H1 (cell line): ENCODE measurements around the gene TMEM236. TPM values are rescaled to one million over a fixed set of nuclear protein-coding genes. Genes with fewer than 3 reads are reported as not detected.

ENCODE experiments used
- CTCF ChIA-PET: fragments of 300-600 bp; sonication (Branson Sonifier 250); formaldehyde crosslinking; loops from one replicate; lab custom pipeline; 2021; ENCODE audit not compliant: partially characterized antibody; lab: Charles Lee
- POLR2A ChIA-PET: fragments of 300-600 bp; sonication (Branson Sonifier 250); formaldehyde crosslinking; loops from one replicate; lab custom pipeline; 2021; ENCODE audit warnings: inconsistent platforms; ENCODE audit not compliant: partially characterized antibody; lab: Charles Lee
- DNase-seq, 2 experiments: peaks; one replicate each; pipeline versions ENCODE4 v3.0.0 to v3.0.0-alpha.2; 2010 to 2022; ENCODE audit warnings: low spot score in 2 of 2, low read depth in 1 of 2, mixed read lengths in 1 of 2
- FAIRE-seq: peaks from 2 replicates; lab custom pipeline; 2011; peaks lifted over from hg19 to GRCh38; lab: Jason Lieb, UNC
- H2AFZ ChIP-seq: 2 replicates; pipeline ENCODE4 v1.8.1; 2012; ENCODE audit warnings: low read length, inconsistent platforms
- H2AK5ac ChIP-seq: 2 replicates; pipeline ENCODE4 v1.6.1; 2013; ENCODE audit warnings: low read depth, low read length
- H2BK120ac ChIP-seq: replicated peaks from 2 replicates; pipeline ENCODE3; 2013; ENCODE audit warnings: low read depth, low read length, inconsistent platforms
- H2BK12ac ChIP-seq: 2 replicates; pipeline ENCODE4 v1.6.1; 2013; ENCODE audit warnings: low read depth, low read length
- H2BK15ac ChIP-seq: 2 replicates; pipeline ENCODE4 v1.6.1; 2013; ENCODE audit warnings: low read length
- H2BK20ac ChIP-seq: 2 replicates; pipeline ENCODE4 v1.6.1; 2013; ENCODE audit warnings: low read length
- H2BK5ac ChIP-seq: 2 replicates; pipeline ENCODE4 v1.6.1; 2013; ENCODE audit warnings: low read depth, low read length
- H3K14ac ChIP-seq: 2 replicates; pipeline ENCODE4 v1.6.1; 2013; ENCODE audit warnings: inconsistent platforms; ENCODE audit not compliant: insufficient read length
- H3K18ac ChIP-seq: 2 replicates; pipeline ENCODE4 v1.6.1; 2013; ENCODE audit warnings: low read length; ENCODE audit errors: extremely low read depth
- H3K23ac ChIP-seq: 2 replicates; pipeline ENCODE4 v1.6.1; 2013; ENCODE audit warnings: inconsistent platforms; ENCODE audit not compliant: insufficient read length
- H3K23me2 ChIP-seq: 2 replicates; pipeline ENCODE4 v1.6.1; 2013; ENCODE audit warnings: low read depth, low read length
- H3K27ac ChIP-seq: 2 replicates; pipeline ENCODE4 v1.6.1; 2011; ENCODE audit warnings: low read depth, low read length, inconsistent platforms
- H3K27me3 ChIP-seq, 4 experiments: replicated peaks in 1 of 4; 1 replicate in 1 of 4; 2 replicates in 3 of 4; pipeline versions ENCODE4 v1.6.1 to v1.8.1; 2011 to 2013; ENCODE audit warnings: low read length in 3 of 4, mild to moderate bottlenecking in 3 of 4, inconsistent platforms in 2 of 4, mixed read lengths in 2 of 4, moderate library complexity in 1 of 4; ENCODE audit not compliant: control insufficient read depth in 3 of 4, insufficient read depth in 3 of 4; ENCODE audit errors: extremely low read depth in 1 of 4
- H3K36me3 ChIP-seq, 4 experiments: 2 replicates each; pipeline versions ENCODE4 v1.6.1 to v1.8.1; 2011 to 2013; ENCODE audit warnings: mild to moderate bottlenecking in 4 of 4, low read length in 3 of 4, moderate library complexity in 2 of 4, control low read depth in 1 of 4, inconsistent platforms in 1 of 4; ENCODE audit not compliant: insufficient read depth in 4 of 4, control insufficient read depth in 2 of 4
- H3K4ac ChIP-seq: replicated peaks from 2 replicates; pipeline ENCODE3; 2013; ENCODE audit warnings: low read length, low read depth, mixed read lengths, inconsistent platforms; ENCODE audit not compliant: insufficient read length
- H3K4me1 ChIP-seq, 4 experiments: replicated peaks in 1 of 4; 1 replicate in 1 of 4; 2 replicates in 3 of 4; pipeline versions ENCODE4 v1.6.1 to v1.8.1; 2011 to 2013; ENCODE audit warnings: low read length in 3 of 4, inconsistent platforms in 2 of 4, mixed read lengths in 1 of 4; ENCODE audit not compliant: insufficient read depth in 4 of 4, control insufficient read depth in 3 of 4
- H3K4me2 ChIP-seq, 2 experiments: 2 replicates each; pipeline versions ENCODE4 v1.6.1 to v1.8.1; 2011 to 2013; ENCODE audit warnings: low read depth in 2 of 2, low read length in 2 of 2, control low read depth in 1 of 2, inconsistent platforms in 1 of 2, mild to moderate bottlenecking in 1 of 2; ENCODE audit not compliant: insufficient read depth in 1 of 2
- H3K4me3 ChIP-seq, 4 experiments: fragments of 200-600, 300-600 bp in 1 of 4; sonication (generic), shearing (Covaris generic), sonication (Bioruptor Twin) in 1 of 4; 2 replicates each; pipeline versions ENCODE4 v1.5.1 to v1.8.1; 2011 to 2016; ENCODE audit warnings: low read length in 4 of 4, low read depth in 3 of 4, control low read depth in 2 of 4, inconsistent platforms in 2 of 4, mild to moderate bottlenecking in 2 of 4, mixed read lengths in 1 of 4, moderate library complexity in 1 of 4; ENCODE audit not compliant: insufficient read depth in 2 of 4; ENCODE audit errors: extremely low read depth in 1 of 4
- H3K56ac ChIP-seq: replicated peaks from 2 replicates; pipeline ENCODE3; 2013; ENCODE audit warnings: low read depth, mild to moderate bottlenecking, mixed read lengths, low read length, inconsistent platforms; ENCODE audit not compliant: insufficient read length
- H3K79me1 ChIP-seq: 2 replicates; pipeline ENCODE4 v1.6.1; 2013; ENCODE audit warnings: low read depth, low read length, control low read depth
- H3K79me2 ChIP-seq, 2 experiments: 2 replicates each; pipeline versions ENCODE4 v1.6.1 to v1.8.1; 2012 to 2013; ENCODE audit warnings: low read length in 2 of 2, mild to moderate bottlenecking in 2 of 2, inconsistent platforms in 1 of 2; ENCODE audit not compliant: insufficient read depth in 2 of 2, control insufficient read depth in 1 of 2
- H3K9ac ChIP-seq, 4 experiments: replicated peaks in 1 of 4; 1 replicate in 1 of 4; 2 replicates in 3 of 4; pipeline versions ENCODE4 v1.6.1 to v1.8.1; 2011 to 2013; ENCODE audit warnings: low read depth in 3 of 4, low read length in 3 of 4, control low read depth in 2 of 4, mild to moderate bottlenecking in 2 of 4, moderate library complexity in 2 of 4, inconsistent platforms in 1 of 4; ENCODE audit errors: extremely low read depth in 1 of 4
- H3K9me3 ChIP-seq, 2 experiments: 2 replicates each; pipeline versions ENCODE4 v1.6.1 to v1.8.1; 2012 to 2013; ENCODE audit warnings: mild to moderate bottlenecking in 2 of 2, moderate library complexity in 2 of 2, control low read depth in 1 of 2, inconsistent platforms in 1 of 2, low read depth in 1 of 2, low read length in 1 of 2, mixed read lengths in 1 of 2; ENCODE audit not compliant: insufficient read depth in 2 of 2
- H4K20me1 ChIP-seq, 2 experiments: replicated peaks in 1 of 2; 2 replicates each; pipeline versions ENCODE3 to v1.8.1; 2011 to 2013; ENCODE audit warnings: inconsistent platforms in 2 of 2, low read length in 2 of 2, mild to moderate bottlenecking in 1 of 2; ENCODE audit not compliant: insufficient read depth in 2 of 2, control insufficient read depth in 1 of 2
- H4K5ac ChIP-seq: 2 replicates; pipeline ENCODE4 v1.6.1; 2013; ENCODE audit warnings: low read length, low read depth, mixed read lengths, inconsistent platforms; ENCODE audit not compliant: insufficient read length
- H4K8ac ChIP-seq: 2 replicates; pipeline ENCODE4 v1.8.0; 2013; ENCODE audit warnings: mild to moderate bottlenecking, moderate library complexity, low read length, inconsistent platforms; ENCODE audit not compliant: insufficient read depth; ENCODE audit errors: extremely low read depth
- H4K91ac ChIP-seq: replicated peaks from 2 replicates; pipeline ENCODE3; 2013; ENCODE audit warnings: low read length, mixed read lengths, inconsistent platforms; ENCODE audit not compliant: insufficient read length
- KDM1A ChIP-seq: fragments of 200-600, 300-600 bp; sonication (generic); IDR thresholded peaks from 2 replicates; pipeline ENCODE4 v1.7.1; 2016; ENCODE audit warnings: mild to moderate bottlenecking, low read length, borderline replicate concordance
- MAX ChIP-seq: IDR thresholded peaks from 2 replicates; pipeline ENCODE4 v1.6.1; 2012; ENCODE audit warnings: inconsistent platforms
- NANOG ChIP-seq: IDR thresholded peaks from 2 replicates; pipeline ENCODE4 v1.6.1; 2011; ENCODE audit warnings: low read length, low read depth, mild to moderate bottlenecking, inconsistent platforms; ENCODE audit not compliant: insufficient read depth, poor library complexity, severe bottlenecking
- POLR2A ChIP-seq, 2 experiments: IDR thresholded peaks; 1 replicate in 1 of 2; 2 replicates in 1 of 2; pipeline ENCODE4 v1.6.1; 2011; ENCODE audit warnings: low read depth in 2 of 2, low read length in 2 of 2, mild to moderate bottlenecking in 2 of 2; ENCODE audit errors: control extremely low read depth in 1 of 2
- POLR2AphosphoS5 ChIP-seq: IDR thresholded peaks from 2 replicates; pipeline ENCODE4 v1.6.1; 2011; ENCODE audit warnings: low read depth, low read length
- POU5F1 ChIP-seq: IDR thresholded peaks from 2 replicates; pipeline ENCODE4 v1.6.1; 2011; ENCODE audit warnings: low read depth, mild to moderate bottlenecking, low read length, moderate library complexity
- SP2 ChIP-seq: IDR thresholded peaks from 2 replicates; pipeline ENCODE4 v1.6.1; 2012; ENCODE audit warnings: mild to moderate bottlenecking, low read length, inconsistent platforms
- SP4 ChIP-seq: IDR thresholded peaks from 2 replicates; pipeline ENCODE4 v1.6.1; 2012; ENCODE audit warnings: low read length, inconsistent platforms
- SRF ChIP-seq: IDR thresholded peaks from 2 replicates; pipeline ENCODE4 v1.6.1; 2011; ENCODE audit warnings: mild to moderate bottlenecking, low read depth, low read length, moderate library complexity
- SUZ12 ChIP-seq: fragments of 200-600 bp; sonication (generic); IDR thresholded peaks from 2 replicates; pipeline ENCODE4 v1.6.1; 2012; ENCODE audit warnings: mild to moderate bottlenecking, inconsistent platforms, low read length, moderate library complexity, mixed read lengths
- ZNF274 ChIP-seq: IDR thresholded peaks from 2 replicates; pipeline ENCODE4 v1.7.0; 2012; ENCODE audit warnings: low read length, borderline replicate concordance; ENCODE audit errors: extremely low read depth
- WGBS, 2 experiments: shearing (Covaris generic) in 1 of 2; methylation state at CpG; one replicate each; pipeline versions ENCODE4 v1.1.6 to v1.1.7; 2013 to 2015; ENCODE audit warnings: low lambda C conversion rate in 2 of 2, mixed read lengths in 2 of 2, inconsistent platforms in 1 of 2, low coverage in 1 of 2, missing lambda C conversion rate in 1 of 2; ENCODE audit not compliant: insufficient replicate concordance in 2 of 2, insufficient coverage in 1 of 2, insufficient read length in 1 of 2; ENCODE audit errors: extremely low coverage in 1 of 2, missing lambda C conversion rate in 1 of 2; 5-methylcytosine and 5-hydroxymethylcytosine counted together
- polyA plus RNA-seq, 7 experiments: library from polyadenylated mRNA; depleted of rRNA in 3 of 7; stranded (reverse) in 5 of 7; unstranded in 2 of 7; fragments of >200 nt in 5 of 7; fragments of 200-250 nt in 2 of 7; gene quantifications; 1 replicate in 5 of 7; 2 replicates in 1 of 7; 4 replicates in 1 of 7; pipeline versions ENCODE4 v1.2.1 to v1.2.3, GENCODE V29; 2011 to 2013; ENCODE audit warnings: missing spikeins in 2 of 7, mixed read lengths in 2 of 7
- total RNA-seq: library from RNA; stranded (reverse); fragmentation: NEBNext Ultra II Directional; extraction: Animal tissue kit (Norgen Biotek cat#: 25700); gene quantifications from 2 replicates; pipeline ENCODE4 v1.2.1, GENCODE V29; 2021

Gene TMEM236
- total and polyA plus RNA-seq, 2 of the 8 experiments (the other 6 are each of a cell fraction or from before 2014, with no cell fraction given), result 0.02 to 0.07 TPM

GRCh38 chr10:17744341-17744861 lies 7.6 kb upstream of the TMEM236 start:
- Histone ChIP-seq H3K79me2 (no peaks in the 10 kb centered on the region), H3K4me1 (no peaks in the 10 kb centered on the region), H2BK120ac (no peak overlapping the region), H3K23ac (no peak overlapping the region), H3K9ac (no peak overlapping the region), H2AK5ac (no peak overlapping the region), H2BK12ac (no peak overlapping the region), H3K27ac (no peak overlapping the region), H3K36me3 (no peaks in the 10 kb centered on the region), H2AFZ (no peak overlapping the region), H2BK20ac (no peak overlapping the region), H3K4ac (no peak overlapping the region), H2BK5ac (no peak overlapping the region), H4K91ac (no peak overlapping the region), H4K8ac (no peak overlapping the region), H3K4me2 (no peak overlapping the region), H4K20me1 (no peaks in the 10 kb centered on the region), H3K18ac (no peak overlapping the region), H3K23me2 (no peaks in the 10 kb centered on the region)
- DNase-seq (no peak), FAIRE-seq (no peak)
- POLR2A ChIA-PET, result no interaction called here
- WGBS, 2 experiments, result 95% methylated on average over 6 of the region's 6 CpGs; no CpG with 5 or more reads in 1 of the 2 experiments
- no peak for TF ChIP-seq POLR2A (IDR thresholded peaks at IDR 0.05; ENCODE audit: control extremely low read depth in 1 of 2, low read depth in 2 of 2, low read length in 2 of 2)
- no peak for TF ChIP-seq SUZ12
- no peak for TF ChIP-seq NANOG
- TF ChIP-seq SRF, result no peak
- no peak for TF ChIP-seq ZNF274
- no peak for TF ChIP-seq SP4
- TF ChIP-seq POU5F1, result no peak
- TF ChIP-seq KDM1A, result no peak
- no peak for TF ChIP-seq SP2
- TF ChIP-seq POLR2AphosphoS5, result no peak
- no peak for TF ChIP-seq MAX
- TF ChIP-seq, all 59 proteins: peak for 0
- Histone ChIP-seq H3K27me3 (no peaks in the 10 kb centered on the region; a peak in 1 of 7 replicates), H3K9me3 (no peaks in the 10 kb centered on the region), H2BK15ac (no peak overlapping the region), H4K5ac (no peak overlapping the region), H3K79me1 (no peaks in the 10 kb centered on the region), H3K14ac (no peak overlapping the region), H3K56ac (no peak overlapping the region), H3K4me3 (no peak overlapping the region)
- CTCF ChIA-PET, result interaction anchor here (0.6 to 2.7 kb wide), 5 partner anchors 9 to 165 kb away, joined by 3 to 11 read pairs (median 3); no protein-coding TSS in a partner anchor
